NCI-H748 treated with DMSO at 0.1 percent for 48 hours (cell line): Measurements from ENCODE around the gene TOX4.
"Not testable (repeated sequence)": the region's sequence is repeated elsewhere in the genome, so short reads cannot be mapped to it uniquely, and the experiment has no call there.

Experiments
- DNase-seq: peaks from one replicate; lab custom pipeline; 2025; lab: John Stamatoyannopoulos, UW

The TOX4 gene

DNA sequence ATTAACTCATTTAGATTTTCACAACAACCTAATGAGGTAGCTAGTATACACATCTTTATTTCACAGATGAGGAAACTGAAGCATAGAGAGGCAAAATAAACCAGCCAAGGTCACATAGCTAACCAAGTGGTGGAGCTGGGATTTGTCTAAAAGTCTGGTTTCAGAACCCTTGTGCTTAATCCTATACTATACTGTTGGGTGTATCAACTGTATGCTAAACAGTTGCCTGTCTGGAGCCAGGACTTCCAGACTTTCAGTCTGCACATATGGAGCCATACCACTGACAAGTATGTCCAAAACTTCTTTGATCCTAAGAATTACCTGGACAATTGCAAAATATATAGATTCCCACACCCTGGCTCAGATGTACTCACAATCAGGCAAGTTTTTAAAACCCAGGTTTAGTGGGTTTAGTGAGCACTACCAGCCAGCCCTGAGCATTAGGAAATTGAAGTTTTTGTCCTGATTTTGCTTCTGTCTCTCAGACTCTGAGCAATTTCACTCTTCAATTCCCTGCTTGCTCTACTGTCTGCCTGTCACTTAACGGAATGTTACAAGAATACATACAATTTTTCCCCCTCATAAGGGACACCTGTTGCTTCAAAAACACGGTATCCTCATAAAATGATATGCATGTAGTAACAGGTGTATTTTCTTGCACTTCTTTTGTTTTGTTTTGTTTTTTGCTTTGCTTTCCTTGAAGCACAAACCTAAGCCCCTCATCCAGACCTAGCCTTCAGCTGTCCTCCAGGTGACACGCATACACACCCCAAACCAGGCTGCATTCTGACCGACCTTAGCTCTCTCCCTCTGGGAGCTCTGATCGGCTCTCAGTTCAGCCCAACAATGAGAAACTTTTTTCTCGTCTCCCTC lies 58.8 kb downstream of the TOX4 start:
- no peak for DNase-seq

DNA sequence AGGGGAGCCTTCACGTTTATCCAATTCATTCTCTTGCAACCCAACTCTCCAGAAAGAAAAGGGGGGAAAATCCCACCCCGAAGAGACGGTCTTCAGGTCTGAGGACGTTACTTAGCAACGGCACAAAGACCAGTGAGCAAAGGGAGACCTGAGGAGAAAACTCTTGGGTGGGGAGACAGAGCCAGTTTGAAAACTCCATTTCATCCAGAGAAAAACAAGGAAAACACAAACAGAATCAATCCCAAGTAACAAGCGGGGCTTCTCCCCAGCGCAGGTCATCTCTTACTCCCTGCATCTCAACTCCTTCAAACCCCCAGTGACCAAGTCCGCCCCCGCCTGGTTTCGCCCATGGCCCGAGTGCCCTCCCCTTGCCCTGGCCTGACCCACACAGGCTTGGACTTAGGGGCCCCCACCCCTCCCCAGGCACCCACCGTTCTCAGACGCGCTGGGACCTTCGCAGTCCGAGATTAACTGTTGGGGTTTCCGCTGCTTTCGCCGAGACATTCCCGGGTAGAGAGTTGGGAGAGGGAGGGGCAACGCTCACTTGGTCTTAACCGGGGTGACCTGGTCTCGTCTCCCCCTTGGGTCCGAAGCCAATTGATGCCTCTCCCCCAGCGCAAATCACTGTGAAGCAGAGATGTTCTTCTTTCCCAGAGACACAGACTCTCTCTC lies 59.6 kb downstream of the TOX4 start:
- DNase-seq: no peak

DNA sequence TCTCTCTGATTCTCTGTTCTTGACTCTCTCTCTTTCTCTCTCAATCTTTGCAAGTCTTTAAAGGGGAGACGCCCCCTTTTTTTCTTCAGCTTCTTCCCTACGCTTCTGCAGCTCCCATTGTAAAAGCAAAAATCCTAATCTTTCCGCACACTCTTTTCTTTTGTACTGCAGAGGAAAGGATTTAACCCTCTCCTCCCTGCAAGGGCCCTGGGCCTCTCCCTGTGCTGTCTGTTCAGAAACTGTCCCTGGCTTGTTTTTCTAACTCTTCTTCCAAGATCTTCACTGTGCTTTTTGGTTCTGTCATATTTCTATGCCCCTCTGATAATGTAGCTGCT lies 60.1 kb downstream of the TOX4 start:
- no peak for DNase-seq

DNA sequence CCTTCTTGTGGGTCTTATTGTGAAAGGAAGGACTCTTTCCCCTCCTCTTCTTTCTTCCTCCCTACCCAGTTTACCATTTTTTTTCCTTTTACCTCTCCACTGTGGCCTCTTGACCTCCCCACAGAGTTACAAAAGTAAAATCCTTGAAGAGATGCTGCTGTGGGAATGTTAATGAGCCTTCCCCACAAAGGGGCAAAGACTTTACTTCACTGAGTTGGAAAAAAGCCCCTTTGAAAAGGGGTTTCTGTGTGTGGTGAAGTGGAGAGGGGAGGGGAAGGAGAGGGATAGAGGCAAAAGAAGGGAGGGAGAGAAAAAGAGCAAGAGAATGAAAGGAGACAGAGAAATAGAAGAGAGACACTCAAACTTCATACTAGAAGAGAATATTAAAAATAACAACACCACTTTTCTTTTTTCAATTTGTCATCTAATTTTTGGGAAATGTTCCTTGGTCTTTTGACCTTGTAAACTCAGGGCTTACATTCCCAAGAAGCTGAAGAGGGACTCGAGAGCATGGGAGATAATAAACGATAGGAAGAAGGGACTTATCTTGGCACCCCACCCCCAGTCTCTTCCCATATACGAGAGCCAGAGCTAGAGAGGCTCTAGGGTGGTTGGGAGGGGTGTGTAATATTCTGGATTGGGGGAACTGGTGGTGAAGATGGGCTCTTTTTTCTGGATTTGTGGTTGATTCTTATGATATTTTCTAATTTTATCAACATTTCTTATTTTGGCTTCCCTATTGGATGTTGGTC lies 62.4 kb downstream of the TOX4 start:
- no peak for DNase-seq

DNA sequence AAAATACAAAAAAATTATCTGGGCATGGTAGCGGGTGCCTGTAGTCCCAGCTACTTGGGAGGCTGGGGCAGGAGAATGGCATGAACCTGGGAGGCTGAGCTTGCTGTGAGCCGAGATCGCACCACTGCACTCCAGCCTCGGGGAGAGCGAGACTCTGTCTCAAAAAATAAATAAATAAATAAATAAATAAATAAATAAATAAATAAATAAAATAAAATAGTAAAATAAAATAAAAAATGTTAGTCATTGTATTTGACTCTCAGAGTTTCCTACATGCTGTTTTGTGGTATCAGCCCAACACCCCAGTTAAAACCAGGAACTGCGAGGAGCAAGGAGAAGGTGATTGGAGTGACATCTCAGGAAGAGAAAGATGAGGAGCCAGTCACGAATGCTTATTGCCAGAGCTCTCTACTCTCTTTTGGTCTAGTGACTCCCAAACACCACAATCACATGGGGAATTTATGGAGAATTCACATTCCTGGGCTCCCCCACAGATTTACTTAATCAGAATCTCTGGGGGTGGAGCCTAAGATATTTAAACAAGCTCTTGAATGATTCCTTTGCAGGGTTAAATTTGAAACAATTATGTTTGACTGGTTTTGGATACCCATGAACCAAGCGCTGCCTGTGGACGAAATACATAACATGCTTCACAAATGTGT lies 64.5 kb downstream of the TOX4 start:
- DNase-seq: no peak

DNA sequence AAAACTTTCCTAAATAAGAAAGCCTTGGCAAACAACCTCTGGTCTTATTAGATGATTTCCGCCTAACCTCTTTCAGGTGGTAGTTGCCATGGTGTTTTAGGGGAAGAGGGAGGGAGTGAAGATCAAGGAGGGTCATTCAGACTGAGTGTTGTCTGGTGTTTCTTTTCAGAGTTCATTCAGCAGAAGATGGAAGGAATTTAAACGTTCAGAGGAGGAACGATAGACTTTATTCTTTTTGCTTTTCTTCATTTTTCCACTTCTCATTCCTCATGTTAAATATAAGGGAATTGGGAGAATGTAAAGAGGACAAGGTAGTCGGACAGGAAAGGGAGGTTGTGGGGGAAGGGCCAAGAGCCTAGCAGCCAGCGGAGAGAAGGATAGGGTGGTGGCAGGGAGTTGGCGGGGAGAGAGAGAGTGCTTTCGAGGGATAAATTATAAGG lies 66.5 kb downstream of the TOX4 start:
- no peak for DNase-seq

DNA sequence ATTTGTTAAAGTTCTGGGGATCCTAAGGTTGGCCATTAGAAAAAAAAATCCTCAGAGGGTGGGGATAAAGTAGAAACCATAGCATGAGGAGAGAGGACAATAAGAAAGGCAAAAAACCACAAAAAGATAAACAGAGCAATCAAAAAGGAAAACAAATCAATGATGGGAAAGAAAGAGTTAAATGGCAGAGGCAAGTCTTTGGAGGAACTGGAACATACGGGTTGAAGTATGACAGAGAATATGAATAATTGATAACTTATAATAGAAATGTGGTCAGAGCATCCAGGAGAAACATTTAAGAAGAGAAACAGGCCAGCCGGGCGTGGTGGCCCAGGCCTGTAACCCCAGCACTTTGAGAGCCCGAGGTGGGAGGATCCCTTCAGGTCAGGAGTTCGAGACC lies 67.0 kb downstream of the TOX4 start:
- no peak for DNase-seq

DNA sequence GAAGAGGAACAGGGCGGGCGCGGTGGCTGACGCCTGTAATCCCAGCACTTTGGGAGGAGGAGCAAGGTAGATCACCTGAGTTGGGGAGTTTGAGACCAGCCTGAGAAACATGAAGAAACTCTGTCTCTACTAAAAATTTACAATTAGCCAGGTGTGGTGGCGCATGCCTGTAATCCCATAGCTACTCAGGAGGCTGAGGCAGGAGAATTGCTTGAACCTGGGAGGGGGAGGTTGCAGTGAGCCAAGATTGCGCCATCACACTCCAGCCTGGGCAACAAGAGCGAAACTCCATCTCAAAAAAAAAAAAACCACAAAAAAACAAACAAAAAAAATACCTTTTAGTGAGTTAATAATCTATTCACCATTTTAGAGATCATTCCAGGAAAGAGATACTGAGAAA lies 67.6 kb downstream of the TOX4 start:
- not testable (repeated sequence) for DNase-seq
